HUES48 (cell line): ENCODE results near the gene RBBP4.

Source experiments
- H3K27ac ChIP-seq: one replicate; pipeline ENCODE4 v1.7.0; 2013; ENCODE audit warnings: low read depth, low read length, inconsistent platforms
- H3K27me3 ChIP-seq: 2 replicates; pipeline ENCODE4 v1.6.1; 2013; ENCODE audit warnings: mild to moderate bottlenecking, low read length; ENCODE audit not compliant: control insufficient read depth, insufficient read depth
- H3K36me3 ChIP-seq: 2 replicates; pipeline ENCODE4 v1.6.1; 2013; ENCODE audit warnings: low read length; ENCODE audit not compliant: control insufficient read depth, insufficient read depth
- H3K4me1 ChIP-seq: 2 replicates; pipeline ENCODE4 v1.6.1; 2013; ENCODE audit warnings: mild to moderate bottlenecking, low read length; ENCODE audit not compliant: control insufficient read depth, insufficient read depth
- H3K4me3 ChIP-seq: 2 replicates; pipeline ENCODE4 v1.5.1; 2013; ENCODE audit warnings: mild to moderate bottlenecking, low read depth, low read length
- H3K9ac ChIP-seq: 2 replicates; pipeline ENCODE4 v1.6.1; 2013; ENCODE audit warnings: mild to moderate bottlenecking, low read depth, low read length, moderate library complexity
- H3K9me3 ChIP-seq: 2 replicates; pipeline ENCODE4 v1.6.1; 2013; ENCODE audit warnings: low read length; ENCODE audit not compliant: control insufficient read depth, insufficient read depth

The RBBP4 gene

GRCh38 chr1:32727876-32728275, 76.9 kb downstream of the RBBP4 start:
- Histone ChIP-seq H3K4me3 (no peak overlapping the region), H3K27me3 (no peaks in the 10 kb centered on the region), H3K9me3 (no peaks in the 10 kb centered on the region), H3K4me1 (peaks cover 13% of the 10 kb centered on the region), H3K27ac (no peak overlapping the region), H3K36me3 (no peaks in the 10 kb centered on the region), H3K9ac (no peak overlapping the region)

- H3K36me3 ChIP-seq: no peaks in the 10 kb centered on the region
- H3K4me1 ChIP-seq: peaks cover 13% of the 10 kb centered on the region
- H3K4me3 ChIP-seq: no peak overlapping the region
- no peaks in the 10 kb centered on the region for H3K27me3 ChIP-seq
- no peak overlapping the region for H3K27ac ChIP-seq
- no peaks in the 10 kb centered on the region for H3K9me3 ChIP-seq
- no peak overlapping the region for H3K9ac ChIP-seq
Measured at GRCh38 chr1:32728413-32729077, 77.5 kb downstream of the RBBP4 start.

- Histone ChIP-seq H3K36me3 (no peaks in the 10 kb centered on the region), H3K9me3 (no peaks in the 10 kb centered on the region), H3K4me3 (no peak overlapping the region), H3K27me3 (no peaks in the 10 kb centered on the region), H3K9ac (no peak overlapping the region), H3K4me1 (peaks cover 12% of the 10 kb centered on the region), H3K27ac (no peak overlapping the region)
Measured at GRCh38 chr1:32729254-32730046, 78.4 kb downstream of the RBBP4 start.

DNA sequence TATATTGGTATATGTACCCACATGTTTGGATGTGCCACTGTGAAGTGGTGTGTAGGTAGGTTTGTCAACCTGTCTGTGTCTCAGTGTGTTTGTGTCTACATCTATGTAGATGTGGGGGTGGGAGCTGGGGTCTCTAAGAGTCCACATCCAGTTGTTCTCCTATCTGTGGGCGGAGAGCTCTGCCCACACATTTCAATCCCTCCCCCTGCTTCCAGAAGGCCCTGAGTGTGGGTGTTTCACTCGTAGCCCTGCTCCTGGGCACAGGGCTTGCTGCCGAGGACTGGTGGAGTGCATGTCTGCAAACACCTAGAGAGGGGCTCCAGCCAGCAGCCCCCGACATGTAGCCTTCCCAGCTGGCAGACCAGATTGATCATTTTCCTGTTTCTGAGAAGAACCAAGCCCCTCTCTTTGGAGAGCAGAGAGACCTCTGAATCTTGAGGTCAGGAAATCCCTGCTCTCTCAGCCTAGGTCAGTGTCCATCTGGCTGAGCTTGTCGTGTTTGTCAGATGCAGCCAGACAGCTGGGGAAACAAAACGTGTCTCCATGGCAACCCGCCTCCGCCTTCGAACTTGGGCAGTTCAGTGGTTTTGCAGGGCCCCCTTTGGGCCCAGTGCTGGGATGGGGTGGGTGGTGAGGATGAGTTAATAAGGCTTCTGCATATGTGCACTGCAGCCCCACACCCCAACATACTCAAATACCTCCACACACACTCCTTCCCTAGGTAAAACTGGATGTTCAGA, 82.7 kb downstream of the RBBP4 start:
- Histone ChIP-seq H3K36me3 (no peaks in the 10 kb centered on the region), H3K27ac (no peak overlapping the region), H3K9ac (no peak overlapping the region), H3K4me1 (peaks cover 14% of the 10 kb centered on the region), H3K4me3 (no peak overlapping the region), H3K27me3 (no peaks in the 10 kb centered on the region), H3K9me3 (no peaks in the 10 kb centered on the region)
